ENCODE measurements around the gene FAAP20.

The FAAP20 gene

GRCh38 chr1:2196901-2197638 is 2.5 kb upstream of the FAAP20 start:
- H3K27me3 ChIP-seq (replicated peaks; ENCODE audit: insufficient read depth, low read length): peaks cover 22% of the 10 kb centered on the region
- no peaks in the 10 kb centered on the region for H4K20me1 ChIP-seq (ENCODE audit: insufficient read depth, low read length)
- no peaks in the 10 kb centered on the region for H3K9me2 ChIP-seq (replicated peaks; ENCODE audit: insufficient read depth, low read length)
- H3K36me3 ChIP-seq (replicated peaks; ENCODE audit: insufficient read depth, low read length): no peaks in the 10 kb centered on the region
- no peak overlapping the region for H3K4me3 ChIP-seq (ENCODE audit: low read length)
- TF ChIP-seq EZH2 (optimal IDR thresholded peaks at IDR 0.05; ENCODE audit: low read depth, low read length) (no peak), EZH2phosphoT487 (IDR thresholded peaks at IDR 0.05; ENCODE audit: low read length) (no peak), CTCF (IDR thresholded peaks at IDR 0.05; ENCODE audit: low read length) (no peak)
- H3F3A ChIP-seq (ENCODE audit: insufficient read depth, low read length): 0 out of 2 replicates have a peak, but pooled peaks cover 3% of the 10 kb centered on the region
- no peak for DNase-seq
- no peak overlapping the region for H3K9ac ChIP-seq (ENCODE audit: low read length)
- H3K4me2 ChIP-seq (ENCODE audit: low read depth, low read length): no peak overlapping the region
- H3K27ac ChIP-seq (ENCODE audit: low read length): no peak overlapping the region
- no peak overlapping the region for H2AFZ ChIP-seq (ENCODE audit: low read length)
- no peaks in the 10 kb centered on the region for H3K79me2 ChIP-seq (ENCODE audit: low read length)
- no peaks in the 10 kb centered on the region for H3K9me3 ChIP-seq (replicated peaks; ENCODE audit: insufficient read depth, low read length)
- H3K4me1 ChIP-seq (ENCODE audit: low read length): no peaks in the 10 kb centered on the region; the same call in 1 of the 2 replicates

GRCh38 chr1:2195785-2196184 is 1.2 kb upstream of the FAAP20 start:
- Histone ChIP-seq H2AFZ (ENCODE audit: low read length) (peak overlapping the region; percentile 98), H3K4me3 (ENCODE audit: low read length) (no peak overlapping the region)
- DNase-seq: no peak

GRCh38 chr1:2194898-2195673 is 514 bp upstream of the FAAP20 start:
- peak overlapping the region; percentile 51; the same call in 1 of the 2 replicates for H3K9ac ChIP-seq (ENCODE audit: low read length)
- peak overlapping the region; percentile 68 for H3K4me3 ChIP-seq (ENCODE audit: low read length)
- no peaks in the 10 kb centered on the region; the same call in 1 of the 2 replicates for H3K4me1 ChIP-seq (ENCODE audit: low read length)
- H3K9me3 ChIP-seq (replicated peaks; ENCODE audit: insufficient read depth, low read length): no peaks in the 10 kb centered on the region
- peak overlapping the region; percentile 96 for H3K4me2 ChIP-seq (ENCODE audit: low read depth, low read length)
- DNase-seq: peak; percentile 79
- H3K9me2 ChIP-seq (replicated peaks; ENCODE audit: insufficient read depth, low read length): no peaks in the 10 kb centered on the region
- H3K79me2 ChIP-seq (ENCODE audit: low read length): no peaks in the 10 kb centered on the region
- H3K27ac ChIP-seq (ENCODE audit: low read length): peak overlapping the region; percentile 50; the same call in 1 of the 2 replicates
- H3K36me3 ChIP-seq (replicated peaks; ENCODE audit: insufficient read depth, low read length): no peaks in the 10 kb centered on the region
- H2AFZ ChIP-seq (ENCODE audit: low read length): peak overlapping the region; percentile 98
- peak; percentile 91 for TF ChIP-seq CTCF (IDR thresholded peaks at IDR 0.05; ENCODE audit: low read length)
- no peak for TF ChIP-seq EZH2 (optimal IDR thresholded peaks at IDR 0.05; ENCODE audit: low read depth, low read length)
- TF ChIP-seq EZH2phosphoT487 (IDR thresholded peaks at IDR 0.05; ENCODE audit: low read length): no peak
- H4K20me1 ChIP-seq (ENCODE audit: insufficient read depth, low read length): no peaks in the 10 kb centered on the region
- 0 out of 2 replicates have a peak, but pooled peaks cover 3% of the 10 kb centered on the region for H3F3A ChIP-seq (ENCODE audit: insufficient read depth, low read length)
- H3K27me3 ChIP-seq (replicated peaks; ENCODE audit: insufficient read depth, low read length): 0 out of 2 replicates have a peak, but pooled peaks cover 9% of the 10 kb centered on the region

More at GRCh38 chr1:2195785-2196184, 1.2 kb upstream of the FAAP20 start:
- Histone ChIP-seq H3K4me2 (ENCODE audit: low read depth, low read length) (no peak overlapping the region; the same call in 1 of the 2 replicates), H3K9ac (ENCODE audit: low read length) (no peak overlapping the region), H3K9me2 (replicated peaks; ENCODE audit: insufficient read depth, low read length) (no peaks in the 10 kb centered on the region), H3K27me3 (replicated peaks; ENCODE audit: insufficient read depth, low read length) (peaks cover 15% of the 10 kb centered on the region), H3K27ac (ENCODE audit: low read length) (no peak overlapping the region), H3F3A (ENCODE audit: insufficient read depth, low read length) (0 out of 2 replicates have a peak, but pooled peaks cover 3% of the 10 kb centered on the region), H3K79me2 (ENCODE audit: low read length) (no peaks in the 10 kb centered on the region), H3K9me3 (replicated peaks; ENCODE audit: insufficient read depth, low read length) (no peaks in the 10 kb centered on the region), H3K36me3 (replicated peaks; ENCODE audit: insufficient read depth, low read length) (no peaks in the 10 kb centered on the region), H3K4me1 (ENCODE audit: low read length) (no peaks in the 10 kb centered on the region; the same call in 1 of the 2 replicates), H4K20me1 (ENCODE audit: insufficient read depth, low read length) (no peaks in the 10 kb centered on the region)
- no peak for TF ChIP-seq EZH2 (optimal IDR thresholded peaks at IDR 0.05; ENCODE audit: low read depth, low read length)
- no peak for TF ChIP-seq EZH2phosphoT487 (IDR thresholded peaks at IDR 0.05; ENCODE audit: low read length)
- no peak for TF ChIP-seq CTCF (IDR thresholded peaks at IDR 0.05; ENCODE audit: low read length)
